ENCODE data around the gene RTL3.
"Not testable (repeated sequence)": the region's sequence is repeated elsewhere in the genome, so short reads cannot be mapped to it uniquely, and the experiment has no call there.

Gene RTL3

GRCh38 chrX:78643874-78644273, 15.3 kb downstream of the RTL3 start:
- no peak overlapping the region for H3K4me3 Mint-ChIP-seq
- H3K9me3 Mint-ChIP-seq = peaks cover 14% of the 10 kb centered on the region
- H3K36me3 Mint-ChIP-seq = no peaks in the 10 kb centered on the region
- ATAC-seq (no peak), DNase-seq (ENCODE audit: low spot score in 2 of 2) (no peak)
- H3K4me1 Mint-ChIP-seq = peaks cover 7% of the 10 kb centered on the region
- no peak overlapping the region for H3K27ac Mint-ChIP-seq

GRCh38 chrX:78643096-78643495, 16.0 kb downstream of the RTL3 start:
- Mint-ChIP-seq H3K9me3 (peaks cover 14% of the 10 kb centered on the region), H3K27ac (no peak overlapping the region), H3K36me3 (no peaks in the 10 kb centered on the region), H3K4me1 (peaks cover 7% of the 10 kb centered on the region), H3K4me3 (no peak overlapping the region)
- DNase-seq (ENCODE audit: low spot score in 2 of 2) = no peak
- ATAC-seq = no peak

- not testable (repeated sequence) for ATAC-seq; H3K27ac Mint-ChIP-seq; DNase-seq (ENCODE audit: low spot score in 2 of 2)
These were observed 23.0 kb downstream of the RTL3 start for GRCh38 chrX:78636096-78636495.

GRCh38 chrX:78624962-78625909, 33.9 kb downstream of the RTL3 start:
- H3K27ac Mint-ChIP-seq = no peak overlapping the region
- H3K9me3 Mint-ChIP-seq = no peaks in the 10 kb centered on the region
- H3K4me1 Mint-ChIP-seq = peaks cover 9% of the 10 kb centered on the region
- H3K36me3 Mint-ChIP-seq = no peaks in the 10 kb centered on the region
- ATAC-seq (no peak), DNase-seq (ENCODE audit: low spot score in 2 of 2) (no peak)
- no peak overlapping the region for H3K4me3 Mint-ChIP-seq

More at GRCh38 chrX:78636096-78636495, 23.0 kb downstream of the RTL3 start:
- H3K4me1 Mint-ChIP-seq, H3K4me3 Mint-ChIP-seq, H3K36me3 Mint-ChIP-seq, H3K9me3 Mint-ChIP-seq: not testable (repeated sequence)

GRCh38 chrX:78624426-78624825, 34.7 kb downstream of the RTL3 start:
- DNase-seq (ENCODE audit: low spot score in 2 of 2) = no peak
- H3K4me3 Mint-ChIP-seq = no peak overlapping the region

GRCh38 chrX:78622831-78623230, 36.3 kb downstream of the RTL3 start:
- no peak for ATAC-seq
- Mint-ChIP-seq H3K27ac (no peak overlapping the region), H3K9me3 (no peaks in the 10 kb centered on the region), H3K36me3 (no peaks in the 10 kb centered on the region), H3K4me3 (no peak overlapping the region), H3K4me1 (peaks cover 9% of the 10 kb centered on the region)
- no peak for DNase-seq (ENCODE audit: low spot score in 2 of 2)

More at GRCh38 chrX:78624426-78624825, 34.7 kb downstream of the RTL3 start:
- no peak for ATAC-seq
- H3K36me3 Mint-ChIP-seq = no peaks in the 10 kb centered on the region
- no peaks in the 10 kb centered on the region for H3K9me3 Mint-ChIP-seq
- H3K27ac Mint-ChIP-seq = no peak overlapping the region
- H3K4me1 Mint-ChIP-seq = peaks cover 9% of the 10 kb centered on the region

- peaks cover 6% of the 10 kb centered on the region for H3K36me3 Mint-ChIP-seq
- DNase-seq (ENCODE audit: low spot score in 2 of 2) (no peak), ATAC-seq (no peak)
- H3K4me1 Mint-ChIP-seq = no peaks in the 10 kb centered on the region
- H3K4me3 Mint-ChIP-seq = no peak overlapping the region
- H3K27ac Mint-ChIP-seq = no peak overlapping the region
- H3K9me3 Mint-ChIP-seq = no peaks in the 10 kb centered on the region
These were observed 39.3 kb downstream of the RTL3 start for GRCh38 chrX:78619834-78620233.

- H3K4me1 Mint-ChIP-seq = no peaks in the 10 kb centered on the region
- H3K27ac Mint-ChIP-seq = no peak overlapping the region
- H3K4me3 Mint-ChIP-seq = no peak overlapping the region
- ATAC-seq (no peak), DNase-seq (ENCODE audit: low spot score in 2 of 2) (no peak)
- H3K36me3 Mint-ChIP-seq = peaks cover 6% of the 10 kb centered on the region
- no peaks in the 10 kb centered on the region for H3K9me3 Mint-ChIP-seq
These were observed 40.1 kb downstream of the RTL3 start for GRCh38 chrX:78618987-78619386.

GRCh38 chrX:78614264-78614663, 44.9 kb downstream of the RTL3 start:
- H3K4me1 Mint-ChIP-seq = no peaks in the 10 kb centered on the region
- DNase-seq (ENCODE audit: low spot score in 2 of 2) = no peak
- no peak for ATAC-seq
- no peak overlapping the region for H3K27ac Mint-ChIP-seq
- H3K4me3 Mint-ChIP-seq = no peak overlapping the region
- H3K9me3 Mint-ChIP-seq = no peaks in the 10 kb centered on the region
- peaks cover 6% of the 10 kb centered on the region for H3K36me3 Mint-ChIP-seq
